GM21786 (cell line): ENCODE data around the gene KRCC1.
A peak's percentile ranks its signal among the peaks of the same experiment; 100 is the strongest.
"Not testable (repeated sequence)": the region's sequence is repeated elsewhere in the genome, so short reads cannot be mapped to it uniquely, and the experiment has no call there.

Experiments
- ATAC-seq: cut with Tn5 transposase; IDR thresholded peaks from one replicate; pipeline ENCODE4 v1.9.1; 2021; ENCODE audit not compliant: unreplicated experiment

KRCC1 gene

DNA sequence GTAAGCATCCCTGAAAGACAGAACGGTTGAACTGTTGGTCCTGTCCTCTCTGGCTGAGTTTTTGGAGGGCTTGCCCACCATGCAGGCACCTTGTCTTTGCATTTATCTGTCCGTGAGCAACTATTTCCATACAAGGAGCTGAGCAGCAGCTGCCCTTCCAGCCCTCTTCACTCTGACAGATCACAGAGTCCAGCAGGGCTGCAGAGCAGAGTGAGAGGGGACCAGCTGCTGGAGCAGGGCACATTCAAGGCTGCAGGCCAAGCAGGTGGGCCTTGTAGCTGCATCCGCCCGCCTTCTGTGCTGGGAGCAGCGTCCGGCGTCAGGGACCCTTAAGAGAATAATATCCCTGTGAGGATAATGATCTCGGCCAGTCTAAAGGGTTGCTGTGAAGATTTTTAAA, 21.5 kb upstream of the KRCC1 start:
- no peak for ATAC-seq

DNA sequence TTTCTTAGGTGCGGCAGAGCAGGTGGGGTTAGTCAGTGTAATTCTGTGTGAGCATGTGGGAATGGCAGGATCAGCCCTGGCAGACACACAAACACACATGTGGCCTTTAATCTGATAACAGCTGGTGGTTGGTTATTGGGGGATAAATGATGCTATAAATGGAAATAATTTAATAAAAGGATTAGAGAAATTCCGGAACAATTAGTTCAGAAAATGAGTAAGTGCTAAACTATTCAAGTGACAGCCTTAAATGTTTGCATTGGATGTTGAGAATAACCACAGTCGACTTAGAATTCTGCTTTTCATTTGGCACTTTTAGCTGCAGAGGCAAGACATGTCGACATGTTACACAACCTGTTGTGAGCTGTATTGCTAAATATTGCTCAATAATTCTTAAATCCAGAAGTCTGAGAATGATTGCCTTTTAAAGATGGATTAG, 19.3 kb upstream of the KRCC1 start:
- no peak for ATAC-seq

DNA sequence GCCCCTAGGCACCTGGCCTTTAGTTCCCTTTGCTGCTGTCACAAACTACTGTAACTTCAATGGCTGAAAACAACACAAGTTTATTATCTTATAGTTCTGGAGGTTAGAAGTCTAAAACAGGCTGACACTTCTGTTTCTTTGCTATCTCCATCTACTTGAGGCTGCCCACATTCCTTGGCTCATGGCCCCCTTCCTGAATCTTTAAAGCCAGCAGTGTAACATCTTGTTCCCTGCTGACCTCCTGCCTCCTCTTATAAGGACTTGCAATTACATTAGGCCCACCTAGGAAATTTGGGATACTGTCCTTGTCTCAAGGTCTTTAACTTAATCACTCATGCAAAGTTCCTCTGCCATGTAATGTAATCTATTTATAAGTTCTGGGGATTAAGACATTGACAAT, 18.6 kb upstream of the KRCC1 start:
- ATAC-seq, result no peak

DNA sequence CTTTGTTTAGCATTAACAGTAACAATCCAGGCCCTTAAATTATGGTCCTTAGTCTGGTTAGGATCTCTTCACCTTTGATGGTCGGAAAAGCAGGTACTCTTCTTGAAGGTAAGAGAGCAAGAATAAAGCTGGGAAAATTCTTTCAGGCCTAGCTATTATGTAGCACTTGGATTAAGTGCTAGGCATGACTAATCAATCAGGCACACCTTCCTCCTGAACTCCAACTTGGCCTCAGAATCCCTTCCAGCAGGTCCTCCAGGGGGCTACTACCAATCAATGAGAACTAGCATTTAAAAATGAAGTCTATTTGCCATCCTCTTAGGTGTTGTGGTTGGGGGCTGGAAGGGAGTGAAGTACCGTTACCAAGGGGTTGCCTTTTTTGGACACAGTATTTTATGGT, 15.8 kb upstream of the KRCC1 start:
- ATAC-seq, result no peak

DNA sequence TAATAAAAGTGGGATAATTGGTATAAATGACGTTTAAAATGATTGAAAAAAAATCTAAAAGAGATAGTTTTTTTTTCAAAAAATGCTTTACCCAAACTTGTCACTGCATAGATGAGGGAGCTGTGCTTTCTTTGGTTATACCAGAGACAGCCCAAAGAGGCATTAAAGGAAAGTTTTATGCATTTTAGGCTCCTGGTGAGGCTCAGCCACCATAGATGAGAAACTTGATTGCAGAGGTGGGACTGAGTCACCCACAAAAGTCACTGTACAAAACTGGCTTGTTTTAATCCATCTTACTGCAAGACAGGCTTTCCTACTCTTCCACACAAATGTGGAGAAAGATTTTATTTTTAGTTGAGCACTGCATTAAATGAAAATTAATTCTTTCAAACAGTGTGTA, 14.5 kb upstream of the KRCC1 start:
- no peak for ATAC-seq

DNA sequence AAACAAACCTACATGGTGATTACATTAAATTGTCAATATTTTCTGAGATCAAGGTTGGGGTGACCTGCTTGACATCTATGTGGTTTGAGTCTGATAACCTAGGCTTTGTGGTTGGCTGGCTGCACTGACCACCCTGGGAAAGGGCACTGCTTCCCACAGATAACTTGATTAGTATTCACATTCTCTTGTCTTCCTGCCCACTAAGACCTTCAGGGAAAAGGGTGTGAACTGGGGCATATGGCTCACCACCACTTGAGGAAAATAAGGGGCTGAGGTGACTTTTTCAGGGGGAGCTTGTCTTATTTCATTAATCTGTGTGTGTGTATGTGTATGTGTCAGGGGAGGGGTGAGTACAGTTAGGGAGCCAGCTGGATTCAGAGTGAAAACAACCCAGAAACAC, 13.5 kb upstream of the KRCC1 start:
- ATAC-seq, result no peak

DNA sequence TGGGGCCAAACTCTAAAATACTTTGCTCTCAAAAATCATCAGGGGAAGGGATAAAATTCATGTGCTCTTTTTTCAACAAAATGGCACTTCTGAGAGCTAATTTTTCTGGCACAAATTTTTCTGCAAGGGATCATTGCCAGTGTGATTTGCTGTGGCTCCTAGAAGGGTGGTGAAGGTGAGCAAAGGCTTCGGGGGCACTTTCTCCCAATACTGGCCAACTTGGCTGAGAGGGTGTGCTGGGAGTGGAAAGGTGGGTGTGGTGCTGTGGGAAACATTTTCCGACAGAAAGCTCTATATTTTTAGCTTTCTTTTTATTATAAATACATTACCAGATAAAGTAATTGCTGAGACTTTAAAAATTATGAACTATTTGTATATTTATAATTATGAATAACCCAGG, 12.5 kb upstream of the KRCC1 start:
- ATAC-seq, result no peak

DNA sequence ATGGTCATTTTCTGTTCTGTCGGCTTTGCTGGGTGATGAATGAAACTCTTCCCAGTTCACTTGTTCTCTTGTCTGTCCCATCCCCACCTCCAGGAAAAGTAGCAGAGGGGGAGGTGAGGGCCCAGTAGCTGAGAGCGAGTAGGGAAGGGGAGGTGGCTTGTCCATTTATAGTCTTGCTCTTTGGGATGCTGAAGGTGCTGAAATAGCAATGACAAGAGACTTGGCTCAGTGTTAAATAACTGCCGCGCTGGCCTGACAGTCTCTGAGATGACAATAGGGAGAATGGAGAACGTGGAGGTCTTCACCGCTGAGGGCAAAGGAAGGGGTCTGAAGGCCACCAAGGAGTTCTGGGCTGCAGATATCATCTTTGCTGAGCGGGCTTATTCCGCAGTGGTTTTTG, 12.0 kb upstream of the KRCC1 start, which contains the start of gene SMYD1:
TSS of gene SMYD1 (plus strand) at position 228 of the 400 bp plus-strand sequence. CDS start at position 268, 40 bp downstream.
- no peak for ATAC-seq

DNA sequence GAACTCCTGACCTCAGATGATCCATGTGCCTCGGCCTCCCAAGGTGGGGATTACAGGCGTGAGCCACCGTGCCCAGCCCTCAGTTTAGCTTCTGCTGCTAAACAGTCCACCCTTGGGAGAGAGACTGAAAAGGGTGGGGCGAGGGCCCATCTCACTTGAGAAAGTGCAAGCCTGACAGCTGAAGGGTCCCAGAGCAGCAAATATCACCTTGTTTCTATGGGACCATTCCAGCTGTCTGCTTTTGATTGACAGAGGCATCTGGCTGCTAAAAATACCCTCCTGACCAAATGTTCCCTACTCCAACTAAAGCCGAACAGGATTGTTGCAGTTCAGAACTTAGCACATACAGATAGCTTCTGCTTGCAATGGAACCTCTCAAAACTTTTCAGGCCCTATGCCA, 11.6 kb upstream of the KRCC1 start:
- ATAC-seq, result no peak

DNA sequence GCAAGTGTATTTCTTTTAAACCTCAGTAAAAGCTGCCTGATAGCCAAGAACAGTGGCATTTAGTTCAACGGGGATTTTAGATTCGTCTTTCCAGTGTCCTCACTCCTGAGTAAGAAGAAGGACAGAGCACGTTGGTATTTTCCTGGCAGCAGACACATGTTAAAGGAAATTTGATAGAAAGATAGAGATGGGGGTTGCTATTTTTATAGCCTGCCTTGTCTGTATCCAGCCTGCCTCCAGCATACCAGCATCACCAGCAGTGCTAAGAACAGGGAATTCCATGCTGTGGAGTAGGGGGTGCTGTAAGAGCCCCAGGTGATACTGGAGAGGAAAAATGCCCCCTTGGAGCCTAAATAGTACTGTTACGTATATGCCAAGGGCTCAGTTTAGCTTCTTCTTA, 11.0 kb upstream of the KRCC1 start:
- no peak for ATAC-seq

DNA sequence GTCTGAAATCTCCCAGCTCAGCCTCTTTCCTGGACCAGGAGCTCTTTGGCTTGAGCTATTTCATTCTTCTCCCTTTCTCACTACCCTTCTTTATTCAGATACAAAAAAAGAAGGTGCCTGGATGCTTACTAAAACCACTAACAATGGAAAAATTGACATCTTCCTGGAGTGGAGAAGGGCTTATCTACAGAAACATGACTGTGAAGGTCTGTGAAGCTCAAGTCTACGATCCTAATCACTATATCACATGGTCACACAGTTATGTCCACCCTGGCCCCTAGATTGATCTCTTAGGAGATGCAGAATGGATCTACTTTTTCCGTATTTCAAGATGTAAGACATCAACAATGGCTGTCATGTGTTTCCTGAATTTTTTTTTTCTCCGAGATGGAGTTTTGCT, 5.7 kb upstream of the KRCC1 start:
- ATAC-seq, result no peak

DNA sequence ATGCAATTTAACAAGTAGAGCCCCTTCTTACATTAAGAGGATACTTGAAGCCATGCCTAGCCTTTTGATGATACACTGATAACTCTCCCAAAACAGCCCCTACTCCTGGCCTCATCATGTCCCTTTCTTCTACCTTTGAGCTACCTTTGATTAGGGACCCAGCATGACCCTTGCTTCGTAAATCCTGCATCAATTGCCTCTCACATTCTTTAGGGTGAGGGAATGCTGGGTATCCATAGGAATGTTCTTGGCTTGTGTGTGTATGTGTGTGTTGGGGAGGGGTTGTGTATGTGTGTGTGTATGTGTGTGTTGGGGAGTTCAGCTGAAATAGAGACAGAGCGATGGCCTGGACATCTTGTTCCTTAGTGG, 5.3 kb upstream of the KRCC1 start:
- no peak for ATAC-seq

DNA sequence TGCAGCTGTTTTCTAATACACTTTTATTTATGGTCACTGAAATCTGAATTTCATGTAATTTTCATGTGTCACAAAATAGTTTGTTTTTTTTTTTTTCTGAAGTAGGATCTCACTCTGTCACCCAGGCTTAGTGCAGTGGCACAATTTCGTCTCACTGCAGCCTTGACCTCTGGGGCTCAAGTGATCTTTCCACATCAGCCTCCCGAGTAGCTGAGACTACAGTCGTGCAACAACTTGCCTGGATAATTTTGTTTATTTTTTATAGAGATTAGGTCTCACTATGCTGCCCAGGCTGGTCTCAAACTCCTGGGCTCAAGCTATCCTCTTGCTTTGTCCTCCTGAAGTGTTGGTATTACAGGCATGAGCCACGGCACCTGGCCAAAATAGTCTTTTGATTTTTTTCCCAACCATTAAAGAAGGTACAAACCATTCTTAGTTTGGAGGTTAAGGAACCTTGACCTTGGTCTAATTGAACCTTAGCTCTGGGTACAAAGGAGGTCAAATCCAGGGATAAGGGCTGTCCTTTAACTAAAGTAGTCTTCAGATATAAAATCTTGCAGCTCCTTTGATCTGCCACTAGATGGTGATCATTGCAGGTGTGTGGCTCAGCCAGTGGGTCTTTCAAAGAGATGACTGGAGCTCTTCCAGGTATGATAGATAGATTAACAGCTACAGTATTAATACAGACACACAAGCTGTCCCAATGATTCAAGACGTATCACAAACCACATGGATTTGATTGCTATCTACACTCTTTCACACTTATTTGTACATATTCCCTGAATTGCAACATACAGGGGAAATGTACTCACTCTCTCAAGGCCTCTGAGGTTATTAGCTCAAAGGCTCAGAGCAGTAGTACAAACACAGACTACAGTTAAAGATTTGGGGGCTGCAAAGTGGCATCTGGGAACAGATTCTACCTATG, 4.7 kb upstream of the KRCC1 start:
- ATAC-seq, result peak; percentile 37

DNA sequence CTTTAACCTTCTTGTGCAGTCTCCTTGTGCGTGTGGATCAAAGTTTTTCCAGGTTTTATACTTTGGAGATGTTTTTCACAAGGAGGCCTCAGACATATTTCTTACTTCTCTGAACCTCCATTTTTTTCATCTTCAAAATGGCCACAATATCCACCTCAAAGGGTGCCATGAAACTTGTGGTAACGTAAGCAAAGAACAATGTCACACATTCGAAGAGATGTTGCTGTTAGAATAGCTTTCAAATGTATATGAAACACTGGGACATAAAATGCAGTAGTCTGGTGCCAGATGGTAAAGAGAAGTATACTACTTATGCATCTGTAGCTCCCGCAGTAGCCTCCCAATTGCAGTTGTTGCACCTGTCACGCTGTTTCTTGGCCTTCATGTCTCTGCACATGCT, 2.6 kb upstream of the KRCC1 start:
- ATAC-seq, result no peak

DNA sequence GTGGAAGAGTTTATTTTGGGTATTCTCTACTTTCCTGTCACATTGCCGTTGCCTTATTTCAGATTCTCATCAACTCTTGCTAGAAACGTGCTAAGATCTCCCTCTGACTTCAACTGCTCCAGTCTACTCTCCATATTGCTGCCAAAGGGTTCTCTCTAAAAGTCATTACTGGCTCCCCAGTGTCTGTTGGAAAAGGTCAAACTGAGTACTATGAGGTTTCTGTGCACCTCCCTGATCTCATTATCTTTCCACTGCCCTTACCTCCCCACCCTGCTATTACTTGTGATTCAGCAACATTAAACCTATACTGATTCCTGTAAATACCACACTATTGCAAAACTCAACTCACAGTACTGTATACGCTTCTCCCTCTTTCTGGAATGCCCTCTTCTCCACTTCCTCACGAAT, 1.9 kb upstream of the KRCC1 start:
- ATAC-seq, result no peak

DNA sequence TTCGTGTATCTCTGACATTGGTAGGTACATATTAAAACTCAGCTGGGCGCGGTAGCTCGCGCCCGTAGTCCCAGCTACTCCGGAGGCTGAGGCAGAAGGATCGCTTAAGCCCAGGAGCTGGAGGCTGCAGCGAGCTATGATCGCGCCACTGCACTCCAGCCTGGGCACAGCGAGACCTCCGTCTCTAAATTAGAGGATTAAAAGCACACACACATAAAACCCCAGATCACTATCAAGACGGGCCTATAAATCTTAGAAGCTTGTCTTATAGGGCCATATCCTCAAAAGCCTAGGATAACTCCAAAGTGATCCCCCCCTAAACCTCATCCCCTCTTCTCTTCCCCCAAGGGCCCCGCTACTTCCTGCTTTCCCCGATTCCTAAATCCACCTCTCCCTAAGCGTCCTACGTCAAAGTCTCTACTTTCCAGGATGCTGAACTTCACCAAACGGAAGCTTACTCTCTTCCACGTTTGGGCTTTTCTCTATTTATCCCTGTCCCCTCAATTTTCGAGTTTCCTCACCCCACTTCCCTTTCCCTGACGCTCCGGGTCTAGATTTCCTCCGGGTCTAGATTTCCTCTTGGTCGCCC, 707 bp downstream of the KRCC1 start:
- ATAC-seq, result no peak

DNA sequence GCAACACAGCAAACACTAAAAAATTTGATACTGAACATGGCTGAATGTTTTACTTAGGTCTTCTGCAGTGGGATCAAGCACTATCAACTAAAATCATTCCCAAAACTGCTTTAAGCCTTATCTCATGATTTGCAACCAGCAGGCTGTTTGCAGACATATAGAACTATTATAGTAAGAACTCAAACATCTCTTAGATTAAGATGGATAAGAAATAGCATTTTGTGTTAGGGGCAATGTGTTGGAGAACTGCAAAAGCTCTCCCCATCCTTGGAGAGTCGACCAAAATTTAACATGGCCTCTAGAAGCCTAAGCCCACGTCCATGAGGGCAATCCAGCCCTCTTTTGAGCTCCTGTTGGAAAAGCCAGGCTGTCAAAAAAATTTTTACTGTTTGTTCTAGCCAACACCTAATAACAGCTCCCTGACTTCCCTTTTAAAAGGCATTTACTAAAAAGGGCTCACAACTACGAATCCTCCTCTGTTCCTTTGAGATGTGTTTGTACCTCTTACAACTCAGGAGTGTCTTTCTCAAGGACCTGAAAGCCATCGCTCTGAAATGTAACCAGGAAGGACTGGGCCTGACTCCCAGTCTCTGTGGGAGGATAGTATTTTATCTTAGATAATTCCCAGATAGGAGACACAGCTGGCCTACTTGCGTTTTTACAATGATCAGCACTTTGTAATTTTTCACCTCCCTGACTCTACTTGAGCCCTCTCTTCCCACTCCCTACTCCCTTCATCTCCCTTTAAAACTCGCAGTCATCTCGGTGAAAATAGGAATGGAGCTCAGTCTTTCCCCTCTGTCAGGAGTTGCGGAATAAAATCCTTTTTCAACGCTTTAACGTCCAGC, 1.4 kb downstream of the KRCC1 start:
- ATAC-seq, result no peak

DNA sequence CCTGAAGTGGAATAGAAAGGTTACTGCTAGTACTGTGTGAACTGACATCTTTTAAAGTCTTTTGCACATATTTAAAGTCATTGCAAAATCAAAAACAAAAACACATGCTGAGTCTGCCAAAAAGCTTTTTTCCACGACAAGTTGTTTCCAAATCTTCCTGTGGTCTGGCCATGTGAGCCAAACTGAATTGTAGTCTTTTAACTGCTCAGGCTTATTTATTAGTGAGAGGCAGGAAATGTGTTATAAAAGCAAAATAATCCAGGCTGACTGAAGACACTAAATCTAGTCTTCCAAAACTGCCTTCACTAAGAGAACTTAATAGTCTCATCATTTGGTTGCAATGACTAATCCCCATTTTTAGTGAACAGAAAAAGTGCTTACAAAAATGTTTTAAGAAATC, 2.3 kb downstream of the KRCC1 start:
- ATAC-seq, result no peak

DNA sequence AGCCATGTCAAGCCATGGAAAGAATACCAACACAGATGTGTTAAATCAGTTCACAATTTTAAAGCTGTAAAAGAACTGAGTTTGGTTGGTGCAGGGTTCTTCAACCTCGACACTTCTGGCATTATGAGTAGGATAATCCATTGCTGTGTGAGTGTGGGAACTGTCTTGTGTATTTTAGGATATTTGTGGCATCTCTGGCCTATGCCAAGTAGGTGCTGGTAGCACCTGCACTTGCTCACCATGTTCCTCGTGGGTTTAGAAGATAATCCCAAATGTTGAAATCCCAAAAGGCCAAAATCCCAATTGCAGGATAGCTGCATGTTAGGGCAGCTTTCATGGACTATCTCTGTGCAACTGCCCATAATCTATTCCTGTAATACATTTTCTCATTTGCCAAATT, 3.8 kb downstream of the KRCC1 start:
- no peak for ATAC-seq

DNA sequence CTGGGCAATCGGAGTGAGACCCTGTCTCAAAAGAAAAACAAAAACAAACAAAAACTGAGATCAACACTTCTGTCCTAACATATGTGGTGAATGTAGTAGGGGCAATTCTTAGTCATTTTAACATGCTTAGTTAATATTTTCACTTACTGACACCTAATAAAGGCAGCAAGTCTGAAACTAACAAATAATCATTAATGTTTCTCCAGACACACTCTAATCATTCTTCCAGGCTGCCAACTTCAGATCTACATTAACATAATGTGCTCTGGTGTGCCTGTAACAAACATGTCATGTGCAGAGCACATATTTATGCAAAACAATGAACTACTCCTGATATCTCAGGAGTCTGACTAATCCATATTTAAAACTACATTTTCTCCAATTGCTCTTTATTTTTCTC, 6.0 kb downstream of the KRCC1 start:
- no peak for ATAC-seq

DNA sequence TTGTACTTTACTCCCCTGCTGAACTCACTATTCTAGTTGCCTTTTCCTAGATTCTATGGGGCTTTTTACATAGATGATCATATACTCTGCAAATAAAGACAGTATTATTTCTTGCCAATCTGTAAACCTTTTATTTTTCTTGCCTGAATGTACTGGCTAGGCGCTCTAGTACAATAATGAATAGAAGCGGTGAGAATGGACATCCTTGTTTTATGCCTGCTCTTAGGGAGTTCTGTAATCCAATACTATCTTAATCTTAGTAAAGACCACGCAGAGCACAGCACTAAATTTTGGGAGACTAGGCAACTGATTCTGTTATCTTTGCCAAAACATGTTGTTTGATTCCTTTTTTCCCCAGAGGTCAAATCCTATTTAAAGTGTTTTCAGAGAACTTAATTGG, 7.0 kb downstream of the KRCC1 start:
- ATAC-seq, result no peak

DNA sequence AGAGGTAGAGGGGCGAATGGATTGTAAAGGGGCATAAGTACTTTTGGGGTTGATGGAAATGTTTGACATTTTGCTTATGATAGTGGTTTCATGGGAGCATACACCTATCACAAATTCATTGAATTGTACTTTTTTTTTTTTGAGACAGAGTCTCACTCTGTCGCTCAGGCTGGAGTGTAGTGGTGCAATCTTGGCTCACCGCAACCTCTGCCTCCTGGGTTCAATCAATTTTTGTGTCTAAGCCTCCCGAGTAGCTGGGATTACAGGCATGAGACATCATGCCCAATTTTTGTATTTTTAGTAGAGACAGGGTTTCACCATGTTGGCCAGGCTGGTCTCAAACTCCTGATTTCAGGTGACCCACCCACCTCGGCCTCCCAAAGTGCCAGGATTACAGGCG, 10.0 kb downstream of the KRCC1 start:
- ATAC-seq, result not testable (repeated sequence)
